NAMALWA (cell line): Measurements from ENCODE around the gene TBPL1.

Experiments used
- DNase-seq: peaks from one replicate; pipeline ENCODE4 v3.0.0-alpha.2; 2015; ENCODE audit warnings: low spot score

TBPL1 gene

GRCh38 chr6:134007077-134007476 lies 54.1 kb downstream of the TBPL1 start:
- no peak for DNase-seq

- no peak for DNase-seq
Measured at GRCh38 chr6:134009876-134010275, 56.9 kb downstream of the TBPL1 start.

GRCh38 chr6:134010400-134010799 lies 57.4 kb downstream of the TBPL1 start:
- DNase-seq, result no peak

GRCh38 chr6:134010974-134011373 lies 58.0 kb downstream of the TBPL1 start:
- no peak for DNase-seq

- no peak for DNase-seq
Measured at GRCh38 chr6:134014588-134015137, 61.6 kb downstream of the TBPL1 start.

GRCh38 chr6:134015719-134016557 lies 62.9 kb downstream of the TBPL1 start:
- no peak for DNase-seq

GRCh38 chr6:134016558-134016814 lies 63.5 kb downstream of the TBPL1 start:
- DNase-seq, result no peak

- DNase-seq, result no peak
Measured at GRCh38 chr6:134020071-134020470, 67.0 kb downstream of the TBPL1 start.

GRCh38 chr6:134020543-134020942 lies 67.5 kb downstream of the TBPL1 start:
- DNase-seq, result no peak

- no peak for DNase-seq
Measured at GRCh38 chr6:134020968-134021367, 67.9 kb downstream of the TBPL1 start.

- DNase-seq, result no peak
Measured at GRCh38 chr6:134021396-134022122, 68.5 kb downstream of the TBPL1 start.

GRCh38 chr6:134022650-134023049 lies 69.6 kb downstream of the TBPL1 start:
- no peak for DNase-seq

- DNase-seq, result no peak
Measured at GRCh38 chr6:134026597-134026996, 73.6 kb downstream of the TBPL1 start.

GRCh38 chr6:134028438-134028837 lies 75.4 kb downstream of the TBPL1 start:
- DNase-seq, result no peak

- no peak for DNase-seq
Measured at GRCh38 chr6:134029495-134030455, 76.8 kb downstream of the TBPL1 start.

GRCh38 chr6:134031696-134032255 lies 78.8 kb downstream of the TBPL1 start:
- DNase-seq, result no peak

- DNase-seq, result no peak
Measured at GRCh38 chr6:134034478-134034877, 81.5 kb downstream of the TBPL1 start.

GRCh38 chr6:134034961-134035822 lies 82.2 kb downstream of the TBPL1 start:
- DNase-seq, result no peak

- DNase-seq, result peak; percentile 15
Measured at GRCh38 chr6:134035823-134036296, 82.8 kb downstream of the TBPL1 start.

- DNase-seq, result no peak
Measured at GRCh38 chr6:134039116-134039515, 86.1 kb downstream of the TBPL1 start.
